IPS-18c (cell line): ENCODE data around the gene ELFN2.

ENCODE experiments used
- H3K4me3 ChIP-seq: 2 replicates; pipeline ENCODE4 v1.7.0; 2013; ENCODE audit warnings: low read depth, mild to moderate bottlenecking, low read length, moderate library complexity; ENCODE audit not compliant: insufficient read depth
- H3K9me3 ChIP-seq: one replicate; pipeline ENCODE4 v1.6.1; 2013; ENCODE audit warnings: mild to moderate bottlenecking, low read length, moderate library complexity; ENCODE audit not compliant: control insufficient read depth, insufficient read depth

Gene ELFN2

GRCh38 chr22:37381489-37381888 is 45.8 kb downstream of the ELFN2 start:
- Histone ChIP-seq H3K9me3 (no peaks in the 10 kb centered on the region), H3K4me3 (no peak overlapping the region)

- Histone ChIP-seq H3K9me3 (no peaks in the 10 kb centered on the region), H3K4me3 (no peak overlapping the region)
Observed at GRCh38 chr22:37379722-37380121, 47.6 kb downstream of the ELFN2 start.

- H3K9me3 ChIP-seq, result no peaks in the 10 kb centered on the region
- no peak overlapping the region for H3K4me3 ChIP-seq
Observed at GRCh38 chr22:37379085-37379484, 48.2 kb downstream of the ELFN2 start.

- H3K9me3 ChIP-seq, result no peaks in the 10 kb centered on the region
- no peak overlapping the region for H3K4me3 ChIP-seq
Observed at GRCh38 chr22:37378642-37379058, 48.6 kb downstream of the ELFN2 start.

GRCh38 chr22:37377927-37378326 is 49.4 kb downstream of the ELFN2 start:
- no peak overlapping the region for H3K4me3 ChIP-seq
- H3K9me3 ChIP-seq, result no peaks in the 10 kb centered on the region

GRCh38 chr22:37377138-37377537 is 50.1 kb downstream of the ELFN2 start:
- Histone ChIP-seq H3K4me3 (no peak overlapping the region), H3K9me3 (no peaks in the 10 kb centered on the region)

GRCh38 chr22:37376643-37377042 is 50.6 kb downstream of the ELFN2 start:
- Histone ChIP-seq H3K9me3 (no peaks in the 10 kb centered on the region), H3K4me3 (no peak overlapping the region)

- H3K9me3 ChIP-seq, result no peaks in the 10 kb centered on the region
- H3K4me3 ChIP-seq, result no peak overlapping the region
Observed at GRCh38 chr22:37375801-37376200, 51.5 kb downstream of the ELFN2 start.

GRCh38 chr22:37374571-37374970 is 52.7 kb downstream of the ELFN2 start:
- no peaks in the 10 kb centered on the region for H3K9me3 ChIP-seq

GRCh38 chr22:37373451-37373850 is 53.8 kb downstream of the ELFN2 start:
- no peaks in the 10 kb centered on the region for H3K9me3 ChIP-seq
- no peak overlapping the region for H3K4me3 ChIP-seq

More at GRCh38 chr22:37374571-37374970, 52.7 kb downstream of the ELFN2 start:
- no peak overlapping the region for H3K4me3 ChIP-seq

- Histone ChIP-seq H3K9me3 (no peaks in the 10 kb centered on the region), H3K4me3 (no peak overlapping the region)
Observed at GRCh38 chr22:37371911-37372310, 55.4 kb downstream of the ELFN2 start.

- Histone ChIP-seq H3K4me3 (no peak overlapping the region), H3K9me3 (no peaks in the 10 kb centered on the region)
Observed at GRCh38 chr22:37371491-37371890, 55.8 kb downstream of the ELFN2 start.

- H3K9me3 ChIP-seq, result no peaks in the 10 kb centered on the region
- H3K4me3 ChIP-seq, result no peak overlapping the region
Observed at GRCh38 chr22:37370306-37370979, 56.8 kb downstream of the ELFN2 start.

GRCh38 chr22:37369483-37369882 is 57.8 kb downstream of the ELFN2 start:
- H3K9me3 ChIP-seq, result no peaks in the 10 kb centered on the region
- H3K4me3 ChIP-seq, result no peak overlapping the region

- Histone ChIP-seq H3K4me3 (no peak overlapping the region), H3K9me3 (no peaks in the 10 kb centered on the region)
Observed at GRCh38 chr22:37368058-37368457, 59.2 kb downstream of the ELFN2 start.

- H3K4me3 ChIP-seq, result no peak overlapping the region
Observed at GRCh38 chr22:37366601-37367000, 60.7 kb downstream of the ELFN2 start.

GRCh38 chr22:37365950-37366349 is 61.3 kb downstream of the ELFN2 start:
- Histone ChIP-seq H3K9me3 (no peaks in the 10 kb centered on the region), H3K4me3 (no peak overlapping the region)

More at GRCh38 chr22:37366601-37367000, 60.7 kb downstream of the ELFN2 start:
- H3K9me3 ChIP-seq, result no peaks in the 10 kb centered on the region

GRCh38 chr22:37363261-37363992 is 63.9 kb downstream of the ELFN2 start:
- Histone ChIP-seq H3K4me3 (no peak overlapping the region), H3K9me3 (no peaks in the 10 kb centered on the region)
